Tibial nerve (tissue), 3 donors: Measurements from ENCODE around the gene LRFN2.

ENCODE experiments used
- CTCF ChIP-seq, 5 experiments: fragments of 200-600 bp in 3 of 5; fragments of 450-650 bp in 2 of 5; sonication (generic) in 3 of 5; IDR thresholded peaks; one replicate each; pipeline ENCODE4 v1.5.1; 2016 to 2019; ENCODE audit warnings: antibody characterized with exemption in 5 of 5, mild to moderate bottlenecking in 3 of 5, moderate library complexity in 2 of 5
- POLR2A ChIP-seq, 2 donors: fragments of 450-650 bp; IDR thresholded peaks; one replicate each; pipeline ENCODE4 v1.6.1; 2017; ENCODE audit warnings: antibody characterized with exemption in 2 of 2, mild to moderate bottlenecking in 2 of 2, moderate library complexity in 2 of 2

DNA sequence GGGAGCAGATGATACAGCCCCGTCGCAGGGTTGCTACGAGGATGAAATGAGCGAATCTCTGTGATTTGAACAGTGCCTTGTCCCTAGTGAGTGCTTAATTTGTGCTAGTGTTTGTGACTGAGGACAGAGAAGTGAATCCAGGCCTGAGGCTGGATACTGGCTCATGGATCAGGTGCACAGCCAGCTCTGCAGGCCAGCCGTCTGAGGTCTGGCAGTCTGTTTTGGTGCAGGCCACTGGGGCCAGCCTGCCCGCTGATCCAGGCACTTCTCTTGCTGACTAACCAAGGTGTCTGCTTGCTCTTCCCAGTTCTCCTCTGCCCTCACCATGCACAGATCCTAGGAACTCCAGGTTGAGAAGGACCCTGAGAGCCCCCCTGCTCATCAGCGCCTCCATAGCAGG, 181.0 kb downstream of the LRFN2 start:
- TF ChIP-seq CTCF (IDR thresholded peaks at IDR 0.05): no peak
- TF ChIP-seq POLR2A (IDR thresholded peaks at IDR 0.05): no peak
